Activated CD4-positive, alpha-beta T cell treated with anti-CD3 and anti-CD28 coated beads, Interleukin-2, amount 50 U/mL, for 48 hours (primary cell): Measurements from ENCODE around the gene ETFB.

Experiments used
- DNase-seq, 2 experiments: peaks; one replicate each; pipeline ENCODE4 v3.0.0-alpha.2; 2020

Gene ETFB

GRCh38 chr19:51327066-51328001 lies 38.9 kb downstream of the ETFB start:
- DNase-seq = peak; percentile 60 to 68

- no peak for DNase-seq
Measured at GRCh38 chr19:51326216-51327065, 39.7 kb downstream of the ETFB start.

GRCh38 chr19:51325161-51325976 lies 40.8 kb downstream of the ETFB start:
- DNase-seq = no peak

- no peak for DNase-seq
Measured at GRCh38 chr19:51324167-51324481, 42.1 kb downstream of the ETFB start.

GRCh38 chr19:51323481-51324166 lies 42.6 kb downstream of the ETFB start:
- DNase-seq = no peak

GRCh38 chr19:51321799-51322198 lies 44.4 kb downstream of the ETFB start:
- no peak for DNase-seq

GRCh38 chr19:51320280-51320657 lies 45.9 kb downstream of the ETFB start:
- DNase-seq = no peak

GRCh38 chr19:51319649-51320279 lies 46.4 kb downstream of the ETFB start:
- no peak for DNase-seq

- no peak for DNase-seq
Measured at GRCh38 chr19:51318687-51319648, 47.2 kb downstream of the ETFB start.

- no peak for DNase-seq
Measured at GRCh38 chr19:51317968-51318367, 48.2 kb downstream of the ETFB start.

- no peak for DNase-seq
Measured at GRCh38 chr19:51317376-51317775, 48.8 kb downstream of the ETFB start.

GRCh38 chr19:51316688-51317087 lies 49.5 kb downstream of the ETFB start:
- DNase-seq = no peak

GRCh38 chr19:51311351-51312257 lies 54.6 kb downstream of the ETFB start, which contains the start of gene IGLON5:
TSS of gene IGLON5 (plus strand) at chr19:51311644. CDS start at chr19:51311848, 204 bp downstream.
- DNase-seq = no peak

- no peak for DNase-seq
Measured at GRCh38 chr19:51305479-51305878, 60.7 kb downstream of the ETFB start.

- DNase-seq = no peak
Measured at GRCh38 chr19:51301266-51301665, 64.9 kb downstream of the ETFB start.

- DNase-seq = no peak
Measured at GRCh38 chr19:51297406-51297805, 68.8 kb downstream of the ETFB start.

GRCh38 chr19:51296336-51297093 lies 69.7 kb downstream of the ETFB start:
- DNase-seq = no peak

- no peak for DNase-seq
Measured at GRCh38 chr19:51295382-51296126, 70.6 kb downstream of the ETFB start.
